Endothelial cell of umbilical vein (primary cell): ENCODE results near the gene ZNF264.

ENCODE experiments used
- CTCF ChIP-seq, 2 donors: IDR thresholded peaks; 1 replicate in 1 of 2; 2 replicates in 1 of 2; pipeline ENCODE4 v1.5.1; 2011; ENCODE audit warnings: low read length in 2 of 2, mild to moderate bottlenecking in 2 of 2, moderate library complexity in 2 of 2, control low read depth in 1 of 2, inconsistent platforms in 1 of 2, low read depth in 1 of 2; ENCODE audit not compliant: insufficient read depth in 1 of 2; ENCODE audit errors: extremely low read depth in 1 of 2
- EZH2 ChIP-seq: IDR thresholded peaks from 2 replicates; pipeline ENCODE4 v1.6.1; 2012; ENCODE audit warnings: borderline replicate concordance, low read depth, mild to moderate bottlenecking, moderate library complexity, low read length, inconsistent platforms; ENCODE audit not compliant: severe bottlenecking
- JUN ChIP-seq: IDR thresholded peaks from 2 replicates; pipeline ENCODE4 v1.6.1; 2011; ENCODE audit warnings: borderline replicate concordance, low read depth; ENCODE audit not compliant: insufficient read length, insufficient read depth
- POLR2A ChIP-seq: IDR thresholded peaks from 2 replicates; pipeline ENCODE4 v1.6.1; 2012; ENCODE audit warnings: low read depth, mild to moderate bottlenecking, control low read depth, low read length
- POLR2AphosphoS5 ChIP-seq: IDR thresholded peaks from 2 replicates; pipeline ENCODE4 v1.6.1; 2012; ENCODE audit warnings: low read depth, mild to moderate bottlenecking, control low read depth, low read length, moderate library complexity; ENCODE audit not compliant: insufficient read depth

- no peak for TF ChIP-seq CTCF (IDR thresholded peaks at IDR 0.05; ENCODE audit: extremely low read depth in 1 of 2, insufficient read depth in 1 of 2, low read depth in 1 of 2, low read length in 2 of 2)
- TF ChIP-seq POLR2AphosphoS5: no peak
- TF ChIP-seq POLR2A: no peak
- no peak for TF ChIP-seq JUN
- no peak for TF ChIP-seq EZH2
Observed at GRCh38 chr19:57210381-57210780, 19.1 kb downstream of the ZNF264 start.
